Neuronal stem cell (in vitro differentiated cells): ENCODE data around the gene MAPKAPK5.
"Not testable (repeated sequence)": the region's sequence is repeated elsewhere in the genome, so short reads cannot be mapped to it uniquely, and the experiment has no call there.

Experiments
- DNase-seq: peaks from one replicate; pipeline ENCODE4 v3.0.0-alpha.2; 2013; ENCODE audit warnings: low spot score
- H2AFZ ChIP-seq: one replicate; pipeline ENCODE4 v1.6.1; 2013; ENCODE audit warnings: mild to moderate bottlenecking, low read length, inconsistent platforms
- H2AK5ac ChIP-seq: 2 replicates; pipeline ENCODE4 v1.6.1; 2013; ENCODE audit warnings: low read depth, mild to moderate bottlenecking, inconsistent platforms, low read length, moderate library complexity, mixed read lengths
- H2BK120ac ChIP-seq: 2 replicates; pipeline ENCODE4 v1.6.1; 2013; ENCODE audit warnings: low read depth, mild to moderate bottlenecking, inconsistent platforms, low read length, moderate library complexity, mixed read lengths
- H2BK12ac ChIP-seq: one replicate; pipeline ENCODE4 v1.6.1; 2013; ENCODE audit warnings: low read length, inconsistent platforms
- H2BK15ac ChIP-seq: 2 replicates; pipeline ENCODE4 v1.6.1; 2013; ENCODE audit warnings: mild to moderate bottlenecking, low read length, inconsistent platforms, mixed read lengths
- H2BK5ac ChIP-seq: one replicate; pipeline ENCODE4 v1.6.1; 2013; ENCODE audit warnings: inconsistent platforms, mild to moderate bottlenecking, low read length, moderate library complexity
- H3K14ac ChIP-seq: one replicate; pipeline ENCODE4 v1.6.1; 2013; ENCODE audit warnings: low read length, inconsistent platforms
- H3K18ac ChIP-seq: 2 replicates; pipeline ENCODE4 v1.6.1; 2013; ENCODE audit warnings: low read length, inconsistent platforms
- H3K23ac ChIP-seq: 2 replicates; pipeline ENCODE4 v1.6.1; 2013; ENCODE audit warnings: low read depth, mild to moderate bottlenecking, mixed read lengths, low read length, inconsistent platforms; ENCODE audit not compliant: poor library complexity
- H3K27ac ChIP-seq: replicated peaks from 3 replicates; pipeline ENCODE4 v1.5.1; 2013; ENCODE audit warnings: low read length, inconsistent platforms
- H3K27me3 ChIP-seq, 3 experiments: 2 replicates each; pipeline ENCODE4 v1.6.1; 2013; ENCODE audit warnings: low read length in 3 of 3, mild to moderate bottlenecking in 2 of 3, inconsistent platforms in 1 of 3, low read depth in 1 of 3, mixed read lengths in 1 of 3, moderate library complexity in 1 of 3; ENCODE audit not compliant: control insufficient read depth in 3 of 3, insufficient read depth in 3 of 3
- H3K36me3 ChIP-seq, 2 donors: replicated peaks in 1 of 2; 2 replicates each; pipeline ENCODE4 v1.6.1; 2013; ENCODE audit warnings: low read length in 2 of 2; ENCODE audit not compliant: control insufficient read depth in 2 of 2, insufficient read depth in 2 of 2
- H3K4ac ChIP-seq: 2 replicates; pipeline ENCODE4 v1.6.1; 2013; ENCODE audit warnings: inconsistent platforms, mild to moderate bottlenecking, low read length, moderate library complexity
- H3K4me1 ChIP-seq, 2 donors: 1 replicate in 1 of 2; 2 replicates in 1 of 2; pipeline ENCODE4 v1.6.1; 2013; ENCODE audit warnings: low read length in 2 of 2, low read depth in 1 of 2; ENCODE audit not compliant: control insufficient read depth in 2 of 2, insufficient read depth in 1 of 2
- H3K4me2 ChIP-seq: one replicate; pipeline ENCODE4 v1.6.1; 2013; ENCODE audit warnings: mild to moderate bottlenecking, low read length, inconsistent platforms; ENCODE audit not compliant: insufficient read depth, poor library complexity, severe bottlenecking
- H3K4me3 ChIP-seq, 2 donors: 2 replicates each; pipeline ENCODE4 v1.5.1; 2013; ENCODE audit warnings: low read length in 2 of 2, mild to moderate bottlenecking in 2 of 2, inconsistent platforms in 1 of 2, moderate library complexity in 1 of 2
- H3K79me1 ChIP-seq: one replicate; pipeline ENCODE4 v1.6.1; 2013; ENCODE audit warnings: low read depth, mild to moderate bottlenecking, inconsistent platforms, low read length, moderate library complexity
- H3K9ac ChIP-seq: one replicate; pipeline ENCODE4 v1.6.1; 2013; ENCODE audit warnings: mild to moderate bottlenecking, low read depth, low read length, inconsistent platforms; ENCODE audit not compliant: poor library complexity
- H3K9me3 ChIP-seq, 2 donors: replicated peaks in 1 of 2; 2 replicates each; pipeline versions ENCODE3 to v1.6.1; 2013; ENCODE audit warnings: low read length in 2 of 2, mild to moderate bottlenecking in 2 of 2, inconsistent platforms in 1 of 2, low read depth in 1 of 2, mixed read lengths in 1 of 2, moderate library complexity in 1 of 2; ENCODE audit not compliant: control insufficient read depth in 2 of 2, insufficient read depth in 1 of 2
- H4K8ac ChIP-seq: one replicate; pipeline ENCODE4 v1.6.1; 2013; ENCODE audit warnings: low read depth, mild to moderate bottlenecking, inconsistent platforms, low read length, moderate library complexity
- H4K91ac ChIP-seq: one replicate; pipeline ENCODE4 v1.6.1; 2013; ENCODE audit warnings: low read length, low read depth, mild to moderate bottlenecking, inconsistent platforms; ENCODE audit not compliant: poor library complexity
- WGBS, 2 donors: extraction: QIAGEN DNeasy Blood & Tissue Kit; methylation state at CpG; one replicate each; pipeline ENCODE4 v1.1.7; 2013; ENCODE audit warnings: missing lambda C conversion rate in 2 of 2, mixed read lengths in 1 of 2; ENCODE audit not compliant: insufficient read length in 2 of 2, insufficient replicate concordance in 1 of 2; ENCODE audit errors: extremely low coverage in 2 of 2; 5-methylcytosine and 5-hydroxymethylcytosine counted together
- small RNA-seq: library from polyadenylated mRNA; stranded (forward); fragments of <200 nt; extraction: miRNeasy Mini kit (QIAGEN cat#:217004); gene quantifications from one replicate; pipeline ENCODE3, GENCODE V24; 2013; ENCODE audit not compliant: insufficient read depth

MAPKAPK5 gene

DNA sequence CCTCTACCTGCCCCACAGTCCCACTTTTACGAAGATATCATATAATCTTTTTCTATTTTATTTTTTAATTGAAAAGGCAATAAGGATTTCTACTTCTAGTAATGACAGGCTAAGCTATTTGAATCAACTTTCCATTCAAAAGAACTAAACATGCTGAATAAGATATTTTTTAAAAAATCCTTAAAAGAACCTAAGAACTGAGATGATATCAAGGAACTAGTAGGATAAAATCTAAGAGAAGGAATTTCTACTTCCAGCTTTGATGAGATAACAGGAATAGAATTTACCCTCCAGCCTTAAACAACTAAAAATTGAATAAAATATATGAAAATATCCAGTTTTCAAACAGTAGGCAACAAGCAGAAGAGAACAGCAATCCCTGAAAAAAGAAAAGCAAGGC is 101.9 kb downstream of the MAPKAPK5 start:
- no CpG with 5 or more reads among the region's 1 CpG for WGBS, 2 donors
- Histone ChIP-seq H2AK5ac (no peak overlapping the region), H2BK5ac (no peak overlapping the region)

DNA sequence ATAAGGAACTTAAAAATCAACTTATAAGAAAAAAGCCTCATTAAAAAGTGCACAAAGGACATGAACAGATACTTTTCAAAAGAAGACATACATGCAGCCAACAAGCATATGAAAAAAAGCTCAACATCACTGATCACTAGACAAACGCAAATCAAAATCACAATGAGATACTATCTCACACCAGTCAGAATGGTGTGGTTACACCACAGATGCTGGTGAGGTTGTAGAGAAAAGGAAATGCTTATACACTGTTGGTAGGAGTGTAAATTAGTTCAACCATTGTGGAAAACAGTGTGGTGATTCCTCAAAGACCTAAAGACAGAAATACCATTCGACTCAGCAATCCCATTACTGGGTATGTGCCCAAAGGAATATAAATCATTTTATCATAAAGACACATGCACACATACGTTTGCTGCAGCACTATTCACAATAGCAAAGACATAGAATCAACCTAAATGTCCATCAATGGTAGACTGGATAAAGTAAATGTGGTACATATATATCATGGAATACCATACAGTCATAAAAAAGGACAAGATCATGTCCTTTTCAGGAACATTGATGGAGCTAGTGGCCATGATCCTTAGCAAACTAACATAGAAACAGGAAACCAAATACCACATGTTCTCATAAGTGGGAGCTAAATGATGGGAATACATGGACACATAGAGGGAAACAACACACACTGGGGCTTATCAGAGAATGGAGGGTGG is 109.1 kb downstream of the MAPKAPK5 start:
- H3K4me1 ChIP-seq, H4K8ac ChIP-seq, H3K27ac ChIP-seq, H4K91ac ChIP-seq, H2BK15ac ChIP-seq, H2BK12ac ChIP-seq, H3K79me1 ChIP-seq, H3K4me2 ChIP-seq, H2AFZ ChIP-seq, DNase-seq, H3K9ac ChIP-seq, H3K23ac ChIP-seq, H3K14ac ChIP-seq, H3K4me3 ChIP-seq, H2BK5ac ChIP-seq, H2AK5ac ChIP-seq, H3K18ac ChIP-seq, H3K4ac ChIP-seq, H2BK120ac ChIP-seq, H3K27me3 ChIP-seq, H3K36me3 ChIP-seq: not testable (repeated sequence)
- no CpG with 5 or more reads among the region's 3 CpGs for WGBS, 2 donors
- peaks cover 2 to 14% of the 10 kb centered on the region in 2 donors for H3K9me3 ChIP-seq

More for the DNA sequence above, 101.9 kb downstream of the MAPKAPK5 start:
- Histone ChIP-seq H3K14ac (no peak overlapping the region), H3K9me3 (no peaks in the 10 kb centered on the region), H3K4me3 (no peak overlapping the region), H4K8ac (no peak overlapping the region), H3K4me1 (peaks cover 0 to 4% of the 10 kb centered on the region in 2 donors), H2BK120ac (no peak overlapping the region), H3K9ac (no peak overlapping the region), H2BK12ac (no peak overlapping the region), H3K27me3 (no peaks in the 10 kb centered on the region), H2BK15ac (no peak overlapping the region), H3K79me1 (no peaks in the 10 kb centered on the region), H3K23ac (no peak overlapping the region), H4K91ac (no peak overlapping the region), H2AFZ (no peak overlapping the region), H3K18ac (no peak overlapping the region), H3K27ac (no peak overlapping the region), H3K36me3 (no peaks in the 10 kb centered on the region), H3K4me2 (no peak overlapping the region), H3K4ac (no peak overlapping the region)
- no peak for DNase-seq

Small RNA genes within 50 kb of the gene (small RNA-seq; reads per million reads assigned to genes)
- 2.4 reads per million for gene MIR6761
